SU-DHL-6 (cell line): ENCODE data around the gene DTNA.

Experiments
- H2AFZ ChIP-seq: fragments of 200-600 bp; sonication (generic); 2 replicates; pipeline ENCODE4 v1.6.1; 2014; ENCODE audit warnings: low read depth, mild to moderate bottlenecking, moderate library complexity, mixed read lengths, antibody characterized with exemption, low read length; ENCODE audit not compliant: severe bottlenecking
- H3F3A ChIP-seq: fragments of 200-600 bp; shearing (Covaris generic); 2 replicates; pipeline ENCODE4 v1.6.0; 2016; ENCODE audit warnings: antibody characterized with exemption, mild to moderate bottlenecking; ENCODE audit not compliant: insufficient read depth
- H3K27ac ChIP-seq: fragments of 200-600 bp; sonication (generic); 2 replicates; pipeline ENCODE4 v1.5.1; 2016; ENCODE audit warnings: low read depth, mild to moderate bottlenecking, low read length, moderate library complexity, mixed read lengths
- H3K27me3 ChIP-seq: fragments of 200-600 bp; sonication (generic), shearing (Covaris generic); 2 replicates; pipeline ENCODE4 v1.6.0; 2014; ENCODE audit warnings: mild to moderate bottlenecking, low read length
- H3K36me3 ChIP-seq: fragments of 200-600 bp; sonication (generic); 2 replicates; pipeline ENCODE4 v1.6.1; 2014; ENCODE audit warnings: mild to moderate bottlenecking, low read length, mixed read lengths
- H3K4me2 ChIP-seq: fragments of 300-600, 200-600 bp; shearing (Covaris generic), sonication (generic); 2 replicates; pipeline ENCODE4 v1.6.0; 2014; ENCODE audit warnings: low read length, low read depth, mild to moderate bottlenecking; ENCODE audit not compliant: poor library complexity, severe bottlenecking
- H3K4me3 ChIP-seq: fragments of 200-600 bp; sonication (generic); 2 replicates; pipeline ENCODE4 v1.5.1; 2014; ENCODE audit warnings: antibody characterized with exemption, low read length, mild to moderate bottlenecking, mixed read lengths; ENCODE audit not compliant: insufficient read depth, poor library complexity, severe bottlenecking
- H3K79me2 ChIP-seq: fragments of 200-600 bp; sonication (generic); 2 replicates; pipeline ENCODE4 v1.6.1; 2014; ENCODE audit warnings: mild to moderate bottlenecking, low read length, moderate library complexity; ENCODE audit not compliant: insufficient read depth
- H3K9ac ChIP-seq: fragments of 200-600 bp; sonication (generic); 2 replicates; pipeline ENCODE4 v1.7.0; 2014; ENCODE audit warnings: mild to moderate bottlenecking, low read length
- H3K9me2 ChIP-seq: fragments of 200-600 bp; sonication (generic); replicated peaks from 2 replicates; pipeline ENCODE4 v1.6.1; 2014; ENCODE audit warnings: low read length; ENCODE audit not compliant: insufficient read depth
- H3K9me3 ChIP-seq: fragments of 200-600 bp; sonication (generic); 2 replicates; pipeline ENCODE4 v1.6.1; 2014; ENCODE audit warnings: low read length, mixed read lengths; ENCODE audit not compliant: insufficient read depth
- H4K20me1 ChIP-seq: fragments of 200-600 bp; sonication (generic); 2 replicates; pipeline ENCODE4 v1.6.1; 2014; ENCODE audit warnings: low read depth, mild to moderate bottlenecking, antibody characterized with exemption, low read length, moderate library complexity, mixed read lengths
- EZH2phosphoT487 ChIP-seq: fragments of 200-600 bp; sonication (generic), shearing (Covaris generic); conservative IDR thresholded peaks from 2 replicates; pipeline ENCODE4 v1.6.1; 2018; ENCODE audit warnings: mild to moderate bottlenecking, antibody characterized with exemption, low read length, moderate library complexity, mixed read lengths
- TF ChIP-seq, protein P1 (sequence below): fragments of 200-600 bp; sonication (generic); IDR thresholded peaks from one replicate; pipeline ENCODE4 v1.5.1; 2017; ENCODE audit warnings: antibody characterized with exemption, mild to moderate bottlenecking, low read length, moderate library complexity; ENCODE audit not compliant: insufficient read depth, poor library complexity, severe bottlenecking

DTNA gene

DNA sequence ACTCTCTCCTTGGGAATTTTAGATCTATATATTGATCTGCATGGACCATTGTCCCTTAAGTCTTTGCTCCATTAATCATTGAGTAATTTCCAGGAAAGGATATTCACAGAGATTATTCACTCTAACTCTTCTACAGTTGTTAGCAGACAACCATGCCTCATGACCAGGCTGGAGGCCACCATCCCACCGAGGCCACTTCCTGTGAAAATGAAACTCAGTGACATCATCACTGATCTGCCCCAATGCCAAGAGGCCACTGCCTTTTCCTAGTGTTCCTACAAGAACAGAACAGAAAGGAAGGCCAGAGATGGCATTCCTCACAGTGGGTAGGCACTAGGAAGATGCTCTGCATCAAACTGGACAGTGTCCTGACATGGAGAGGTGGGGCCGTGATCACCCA, 161.3 kb downstream of the DTNA start:
- H2AFZ ChIP-seq = no peak overlapping the region

DNA sequence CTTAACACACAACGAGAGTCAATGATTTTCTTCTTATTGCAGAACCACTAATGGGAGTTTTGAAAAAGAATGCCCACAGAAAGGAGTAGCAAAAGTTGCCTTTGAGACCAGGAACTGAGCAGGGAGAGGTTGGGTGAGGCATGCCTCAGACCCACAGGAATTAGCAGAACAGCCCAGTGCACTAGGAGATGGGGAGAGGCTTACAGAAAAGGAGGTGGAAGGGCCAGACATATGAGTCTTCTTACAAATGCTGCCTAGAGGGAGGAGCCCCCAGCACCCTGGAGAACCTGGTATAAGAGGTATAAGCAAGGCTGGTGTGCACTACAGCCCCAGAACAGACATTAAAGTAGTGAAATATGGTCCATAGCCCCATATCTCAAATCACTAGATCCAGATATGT, 162.0 kb downstream of the DTNA start:
- Histone ChIP-seq H3F3A (no peaks in the 10 kb centered on the region), H3K9me3 (no peaks in the 10 kb centered on the region), H3K9ac (no peak overlapping the region), H2AFZ (no peak overlapping the region), H3K4me3 (no peak overlapping the region), H3K9me2 (no peaks in the 10 kb centered on the region), H3K4me2 (no peak overlapping the region), H3K36me3 (no peaks in the 10 kb centered on the region), H3K27me3 (no peaks in the 10 kb centered on the region), H3K27ac (no peak overlapping the region), H3K79me2 (no peaks in the 10 kb centered on the region), H4K20me1 (no peaks in the 10 kb centered on the region)
- TF ChIP-seq, protein P1, sequence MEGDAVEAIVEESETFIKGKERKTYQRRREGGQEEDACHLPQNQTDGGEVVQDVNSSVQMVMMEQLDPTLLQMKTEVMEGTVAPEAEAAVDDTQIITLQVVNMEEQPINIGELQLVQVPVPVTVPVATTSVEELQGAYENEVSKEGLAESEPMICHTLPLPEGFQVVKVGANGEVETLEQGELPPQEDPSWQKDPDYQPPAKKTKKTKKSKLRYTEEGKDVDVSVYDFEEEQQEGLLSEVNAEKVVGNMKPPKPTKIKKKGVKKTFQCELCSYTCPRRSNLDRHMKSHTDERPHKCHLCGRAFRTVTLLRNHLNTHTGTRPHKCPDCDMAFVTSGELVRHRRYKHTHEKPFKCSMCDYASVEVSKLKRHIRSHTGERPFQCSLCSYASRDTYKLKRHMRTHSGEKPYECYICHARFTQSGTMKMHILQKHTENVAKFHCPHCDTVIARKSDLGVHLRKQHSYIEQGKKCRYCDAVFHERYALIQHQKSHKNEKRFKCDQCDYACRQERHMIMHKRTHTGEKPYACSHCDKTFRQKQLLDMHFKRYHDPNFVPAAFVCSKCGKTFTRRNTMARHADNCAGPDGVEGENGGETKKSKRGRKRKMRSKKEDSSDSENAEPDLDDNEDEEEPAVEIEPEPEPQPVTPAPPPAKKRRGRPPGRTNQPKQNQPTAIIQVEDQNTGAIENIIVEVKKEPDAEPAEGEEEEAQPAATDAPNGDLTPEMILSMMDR = no peak
- TF ChIP-seq EZH2phosphoT487 = no peak

More for the DNA sequence above, 161.3 kb downstream of the DTNA start:
- H3K4me3 ChIP-seq = no peak overlapping the region
- H3K79me2 ChIP-seq = no peaks in the 10 kb centered on the region
- no peaks in the 10 kb centered on the region for H3K9me2 ChIP-seq
- H3K36me3 ChIP-seq = no peaks in the 10 kb centered on the region
- TF ChIP-seq, protein P1 = no peak
- no peak for TF ChIP-seq EZH2phosphoT487
- no peak overlapping the region for H3K4me2 ChIP-seq
- H3F3A ChIP-seq = no peaks in the 10 kb centered on the region
- H3K9ac ChIP-seq = no peak overlapping the region
- no peak overlapping the region for H3K27ac ChIP-seq
- H4K20me1 ChIP-seq = no peaks in the 10 kb centered on the region
- H3K27me3 ChIP-seq = no peaks in the 10 kb centered on the region
- H3K9me3 ChIP-seq = no peaks in the 10 kb centered on the region

DNA sequence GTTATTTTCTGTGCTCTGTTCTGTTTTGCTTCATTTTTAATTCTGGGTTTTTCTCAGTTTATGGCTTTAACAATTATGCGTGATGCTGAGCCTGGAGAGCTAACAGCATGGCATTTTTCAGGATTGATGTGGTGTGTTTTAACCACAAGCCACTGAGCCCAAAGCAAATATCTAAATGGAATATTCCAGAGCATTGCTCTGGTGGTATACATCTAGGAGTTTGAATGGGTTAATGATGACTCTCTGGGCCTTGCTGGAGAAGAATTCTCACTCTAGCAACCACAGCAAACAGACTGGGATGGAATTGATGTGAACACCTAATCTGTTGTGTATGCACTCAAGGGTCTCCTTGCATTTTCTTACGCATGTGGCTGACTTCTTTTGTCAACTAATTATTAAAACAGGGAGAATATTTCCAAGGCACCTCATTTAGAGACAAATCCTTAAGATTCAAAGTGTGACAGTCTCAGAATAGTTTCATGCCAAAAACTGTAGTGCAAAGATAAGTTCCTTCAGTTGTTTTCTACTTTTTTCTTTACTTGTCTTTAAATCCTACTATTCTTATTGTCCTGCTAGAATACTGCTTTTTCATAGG, 164.0 kb downstream of the DTNA start:
- no peaks in the 10 kb centered on the region for H3K9me2 ChIP-seq
- no peak overlapping the region for H2AFZ ChIP-seq
- H3K36me3 ChIP-seq = no peaks in the 10 kb centered on the region
- TF ChIP-seq, protein P1 = no peak
- no peak for TF ChIP-seq EZH2phosphoT487
- H3K4me2 ChIP-seq = no peak overlapping the region
- H3K27me3 ChIP-seq = no peaks in the 10 kb centered on the region
- H3K79me2 ChIP-seq = no peaks in the 10 kb centered on the region
- no peaks in the 10 kb centered on the region for H3F3A ChIP-seq
- no peak overlapping the region for H3K9ac ChIP-seq
- H4K20me1 ChIP-seq = no peaks in the 10 kb centered on the region
- H3K27ac ChIP-seq = no peak overlapping the region
- no peaks in the 10 kb centered on the region for H3K9me3 ChIP-seq
- no peak overlapping the region for H3K4me3 ChIP-seq
